Measurements from ENCODE around the gene SSB. TPM values are rescaled to one million over a fixed set of nuclear protein-coding genes. Genes with fewer than 3 reads are reported as not detected.
A peak's percentile ranks its signal among the peaks of the same experiment; 100 is the strongest.

The SSB gene
- total and polyA plus RNA-seq, 2 of the 13 experiments (the other 11 are each of a cell fraction or from before 2014, with no cell fraction given) = 109 to 208 TPM

DNA sequence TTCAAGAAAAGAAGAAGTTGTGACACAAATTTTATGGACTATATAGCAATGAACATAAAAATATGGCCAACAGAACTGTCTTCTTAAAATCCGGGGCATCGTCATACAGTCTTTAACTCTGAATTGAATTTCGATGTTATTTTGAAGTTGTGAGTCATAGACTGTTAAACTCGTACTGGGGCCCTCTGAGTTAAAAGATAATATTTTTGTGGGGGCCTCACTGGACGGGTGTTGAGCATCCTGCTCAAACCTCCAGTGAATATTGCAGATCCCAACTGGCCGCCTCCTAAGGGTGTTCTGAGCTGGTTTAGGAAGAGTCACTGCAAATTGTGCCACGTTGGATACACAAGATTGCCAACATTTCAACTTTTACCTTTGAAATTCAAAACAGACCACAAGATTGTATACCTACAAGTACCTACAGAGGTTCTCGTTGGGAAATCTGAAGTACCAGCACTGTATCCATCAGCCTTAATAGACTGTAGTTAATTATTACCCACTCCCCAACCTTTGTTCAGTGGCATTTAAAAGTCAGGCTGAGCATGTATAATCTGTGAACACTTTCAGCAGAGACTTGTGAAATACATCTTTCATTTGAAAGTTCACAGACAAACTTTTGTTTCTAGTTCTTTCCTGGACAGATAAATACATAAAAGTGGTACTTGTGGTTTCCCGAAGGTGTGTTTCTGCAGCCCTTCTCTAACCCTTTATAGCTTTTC, 37.3 kb upstream of the SSB start:
- peak; percentile 93 for FAIRE-seq
- DNase-seq (ENCODE audit: low spot score) = peak; percentile 98
- peak; percentile 98 for ATAC-seq
- WGBS (ENCODE audit: low lambda C conversion rate) = under 1% methylated on average over 9 of the region's 9 CpGs
- H3K27me3 ChIP-seq (ENCODE audit: control insufficient read depth in 1 of 2, insufficient read depth in 2 of 2, low read length in 2 of 2) = no peaks in the 10 kb centered on the region
- peak overlapping the region; percentile 13; the same call in 1 of the 2 replicates for H3K9ac ChIP-seq (ENCODE audit: insufficient read depth, low read depth, low read length)
- H3K9me3 ChIP-seq (ENCODE audit: low read length) = no peaks in the 10 kb centered on the region
- in situ Hi-C loops (cut with HindIII; ENCODE audit: extremely low pct_ligation_motif_present, low pct_unique_long_range_greater_than_20kb) (no loop called here), intact Hi-C loops (cut with micrococcal nuclease; ENCODE audit: unreplicated experiment) (loop anchor here (2.0 kb wide), 1 partner anchor 175 kb away; no protein-coding TSS in a partner anchor)
- H3K27ac ChIP-seq (ENCODE audit: extremely low read length, insufficient read depth, low read length) = peak overlapping the region; percentile 69
- ChIA-PET CTCF (ENCODE audit: low intra/inter-chr PET ratio, low total read pairs) (no interaction called here), POLR2A (interaction anchor here (1.3 to 1.5 kb wide), 3 partner anchors 10 to 51 kb away, joined by 3 to 7 read pairs (median 4); partner anchors contain the start of gene KLHL23)
- TSS peak; percentile 71 for BruUV-seq (replicated peaks)
- no peaks in the 10 kb centered on the region for H3K79me2 ChIP-seq (ENCODE audit: insufficient read depth, low read length)
- H2AFZ ChIP-seq (ENCODE audit: low read length) = peak overlapping the region; percentile 47
- H3K36me3 ChIP-seq (replicated peaks in 1 of 2; ENCODE audit: control insufficient read depth in 1 of 2, insufficient read depth in 2 of 2, low read length in 2 of 2) = no peaks in the 10 kb centered on the region
- peaks cover 65% of the 10 kb centered on the region for H3K4me1 ChIP-seq (ENCODE audit: insufficient read depth, low read length)
- H4K20me1 ChIP-seq (ENCODE audit: insufficient read depth, low read length) = no peaks in the 10 kb centered on the region
- peak overlapping the region; percentile 25 to 35 (median 26); a peak in 5 of 6 replicates for H3K4me3 ChIP-seq (replicated peaks in 1 of 3; ENCODE audit: insufficient read depth in 1 of 3, low read depth in 2 of 3, low read length in 3 of 3)
- peak overlapping the region; percentile 65 for H3K4me2 ChIP-seq (ENCODE audit: low read depth, low read length)
- TF ChIP-seq XRCC5 (optimal IDR thresholded peaks at IDR 0.05; ENCODE audit: low read length) = no peak
- TF ChIP-seq ZNF451 (CRISPR knock-in tag; IDR thresholded peaks at IDR 0.05) = no peak
- TF ChIP-seq ARNT (IDR thresholded peaks at IDR 0.05) = no peak
- no peak for TF ChIP-seq ZSCAN21 (CRISPR knock-in tag; IDR thresholded peaks at IDR 0.05; ENCODE audit: borderline replicate concordance)
- TF ChIP-seq, protein P1, sequence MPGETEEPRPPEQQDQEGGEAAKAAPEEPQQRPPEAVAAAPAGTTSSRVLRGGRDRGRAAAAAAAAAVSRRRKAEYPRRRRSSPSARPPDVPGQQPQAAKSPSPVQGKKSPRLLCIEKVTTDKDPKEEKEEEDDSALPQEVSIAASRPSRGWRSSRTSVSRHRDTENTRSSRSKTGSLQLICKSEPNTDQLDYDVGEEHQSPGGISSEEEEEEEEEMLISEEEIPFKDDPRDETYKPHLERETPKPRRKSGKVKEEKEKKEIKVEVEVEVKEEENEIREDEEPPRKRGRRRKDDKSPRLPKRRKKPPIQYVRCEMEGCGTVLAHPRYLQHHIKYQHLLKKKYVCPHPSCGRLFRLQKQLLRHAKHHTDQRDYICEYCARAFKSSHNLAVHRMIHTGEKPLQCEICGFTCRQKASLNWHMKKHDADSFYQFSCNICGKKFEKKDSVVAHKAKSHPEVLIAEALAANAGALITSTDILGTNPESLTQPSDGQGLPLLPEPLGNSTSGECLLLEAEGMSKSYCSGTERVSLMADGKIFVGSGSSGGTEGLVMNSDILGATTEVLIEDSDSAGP (CRISPR knock-in tag; IDR thresholded peaks at IDR 0.05; ENCODE audit: borderline replicate concordance) = no peak
- no peak for TF ChIP-seq CBX5 (CRISPR knock-in tag; IDR thresholded peaks at IDR 0.05; ENCODE audit: borderline replicate concordance)
- TF ChIP-seq AGO1 (IDR thresholded peaks at IDR 0.05; ENCODE audit: low read depth, low read length, poor library complexity, severe bottlenecking) = no peak
- no peak for TF ChIP-seq SIN3B (IDR thresholded peaks at IDR 0.05; ENCODE audit: low read length)
- no peak; the same call in 1 of the 2 replicates for TF ChIP-seq ZNF605 (CRISPR knock-in tag; IDR thresholded peaks at IDR 0.05)
- no peak for TF ChIP-seq ZNF205 (CRISPR knock-in tag; IDR thresholded peaks at IDR 0.05)
- TF ChIP-seq HOXA5 (CRISPR knock-in tag; IDR thresholded peaks at IDR 0.05) = 0 out of 2 replicates have a peak, but pooled peaks have one; percentile 68
- TF ChIP-seq, protein P2, sequence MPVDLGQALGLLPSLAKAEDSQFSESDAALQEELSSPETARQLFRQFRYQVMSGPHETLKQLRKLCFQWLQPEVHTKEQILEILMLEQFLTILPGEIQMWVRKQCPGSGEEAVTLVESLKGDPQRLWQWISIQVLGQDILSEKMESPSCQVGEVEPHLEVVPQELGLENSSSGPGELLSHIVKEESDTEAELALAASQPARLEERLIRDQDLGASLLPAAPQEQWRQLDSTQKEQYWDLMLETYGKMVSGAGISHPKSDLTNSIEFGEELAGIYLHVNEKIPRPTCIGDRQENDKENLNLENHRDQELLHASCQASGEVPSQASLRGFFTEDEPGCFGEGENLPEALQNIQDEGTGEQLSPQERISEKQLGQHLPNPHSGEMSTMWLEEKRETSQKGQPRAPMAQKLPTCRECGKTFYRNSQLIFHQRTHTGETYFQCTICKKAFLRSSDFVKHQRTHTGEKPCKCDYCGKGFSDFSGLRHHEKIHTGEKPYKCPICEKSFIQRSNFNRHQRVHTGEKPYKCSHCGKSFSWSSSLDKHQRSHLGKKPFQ (CRISPR knock-in tag; IDR thresholded peaks at IDR 0.05; ENCODE audit: insufficient replicate concordance) = no peak
- no peak; the same call in 1 of the 2 replicates for TF ChIP-seq ZNF124 (CRISPR knock-in tag; IDR thresholded peaks at IDR 0.05)
- TF ChIP-seq RBM22 (optimal IDR thresholded peaks at IDR 0.05; ENCODE audit: low read length) = no peak
- no peak for TF ChIP-seq SRSF1 (optimal IDR thresholded peaks at IDR 0.05; ENCODE audit: low read depth, low read length)
- TF ChIP-seq, protein P3, sequence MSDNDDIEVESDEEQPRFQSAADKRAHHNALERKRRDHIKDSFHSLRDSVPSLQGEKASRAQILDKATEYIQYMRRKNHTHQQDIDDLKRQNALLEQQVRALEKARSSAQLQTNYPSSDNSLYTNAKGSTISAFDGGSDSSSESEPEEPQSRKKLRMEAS (IDR thresholded peaks at IDR 0.05) = no peak; the same call in 1 of the 2 replicates
- TF ChIP-seq, protein P4, sequence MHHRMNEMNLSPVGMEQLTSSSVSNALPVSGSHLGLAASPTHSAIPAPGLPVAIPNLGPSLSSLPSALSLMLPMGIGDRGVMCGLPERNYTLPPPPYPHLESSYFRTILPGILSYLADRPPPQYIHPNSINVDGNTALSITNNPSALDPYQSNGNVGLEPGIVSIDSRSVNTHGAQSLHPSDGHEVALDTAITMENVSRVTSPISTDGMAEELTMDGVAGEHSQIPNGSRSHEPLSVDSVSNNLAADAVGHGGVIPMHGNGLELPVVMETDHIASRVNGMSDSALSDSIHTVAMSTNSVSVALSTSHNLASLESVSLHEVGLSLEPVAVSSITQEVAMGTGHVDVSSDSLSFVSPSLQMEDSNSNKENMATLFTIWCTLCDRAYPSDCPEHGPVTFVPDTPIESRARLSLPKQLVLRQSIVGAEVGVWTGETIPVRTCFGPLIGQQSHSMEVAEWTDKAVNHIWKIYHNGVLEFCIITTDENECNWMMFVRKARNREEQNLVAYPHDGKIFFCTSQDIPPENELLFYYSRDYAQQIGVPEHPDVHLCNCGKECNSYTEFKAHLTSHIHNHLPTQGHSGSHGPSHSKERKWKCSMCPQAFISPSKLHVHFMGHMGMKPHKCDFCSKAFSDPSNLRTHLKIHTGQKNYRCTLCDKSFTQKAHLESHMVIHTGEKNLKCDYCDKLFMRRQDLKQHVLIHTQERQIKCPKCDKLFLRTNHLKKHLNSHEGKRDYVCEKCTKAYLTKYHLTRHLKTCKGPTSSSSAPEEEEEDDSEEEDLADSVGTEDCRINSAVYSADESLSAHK (CRISPR knock-in tag; IDR thresholded peaks at IDR 0.05; ENCODE audit: borderline replicate concordance) = no peak
- TF ChIP-seq JUND (CRISPR knock-in tag; IDR thresholded peaks at IDR 0.05) = no peak
- no peak for TF ChIP-seq RXRA (CRISPR knock-in tag; IDR thresholded peaks at IDR 0.05)
- TF ChIP-seq MATR3 (CRISPR knock-in tag; IDR thresholded peaks at IDR 0.05) = no peak

All from HepG2 (cell line).